22Rv1 (cell line): ENCODE data around the gene ADAMTS10.

ENCODE experiments used
- ZFX ChIP-seq: fragments of 450-650 bp; IDR thresholded peaks from 2 replicates; pipeline ENCODE4 v1.6.1; 2017; ENCODE audit warnings: antibody characterized with exemption, borderline replicate concordance
- TF ChIP-seq, protein P1 (sequence below): fragments of 450-650 bp; IDR thresholded peaks from 2 replicates; pipeline ENCODE4 v1.5.1; 2017; ENCODE audit warnings: mild to moderate bottlenecking

DNA sequence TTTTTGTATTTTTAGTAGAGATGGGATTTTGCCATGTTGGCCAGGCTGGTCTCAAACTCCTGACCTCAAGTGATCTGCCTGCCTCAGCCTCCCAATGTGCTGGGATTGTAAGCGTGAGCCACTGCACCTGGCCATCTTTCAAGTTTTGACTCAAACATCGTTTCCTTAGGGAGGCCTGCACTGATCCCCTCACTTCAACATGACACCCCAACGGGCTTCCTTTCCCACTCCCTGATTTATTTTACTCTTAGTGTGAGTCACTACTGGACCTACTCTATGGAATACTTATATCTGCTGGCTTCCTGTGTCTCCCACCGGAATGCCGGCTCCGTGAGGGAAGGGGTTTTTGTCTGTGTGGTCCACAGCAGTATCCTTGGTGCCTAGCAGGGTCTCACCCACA is 4.5 kb upstream of the ADAMTS10 start:
- TF ChIP-seq, protein P1, sequence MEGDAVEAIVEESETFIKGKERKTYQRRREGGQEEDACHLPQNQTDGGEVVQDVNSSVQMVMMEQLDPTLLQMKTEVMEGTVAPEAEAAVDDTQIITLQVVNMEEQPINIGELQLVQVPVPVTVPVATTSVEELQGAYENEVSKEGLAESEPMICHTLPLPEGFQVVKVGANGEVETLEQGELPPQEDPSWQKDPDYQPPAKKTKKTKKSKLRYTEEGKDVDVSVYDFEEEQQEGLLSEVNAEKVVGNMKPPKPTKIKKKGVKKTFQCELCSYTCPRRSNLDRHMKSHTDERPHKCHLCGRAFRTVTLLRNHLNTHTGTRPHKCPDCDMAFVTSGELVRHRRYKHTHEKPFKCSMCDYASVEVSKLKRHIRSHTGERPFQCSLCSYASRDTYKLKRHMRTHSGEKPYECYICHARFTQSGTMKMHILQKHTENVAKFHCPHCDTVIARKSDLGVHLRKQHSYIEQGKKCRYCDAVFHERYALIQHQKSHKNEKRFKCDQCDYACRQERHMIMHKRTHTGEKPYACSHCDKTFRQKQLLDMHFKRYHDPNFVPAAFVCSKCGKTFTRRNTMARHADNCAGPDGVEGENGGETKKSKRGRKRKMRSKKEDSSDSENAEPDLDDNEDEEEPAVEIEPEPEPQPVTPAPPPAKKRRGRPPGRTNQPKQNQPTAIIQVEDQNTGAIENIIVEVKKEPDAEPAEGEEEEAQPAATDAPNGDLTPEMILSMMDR: no peak
- no peak for TF ChIP-seq ZFX
